Measurements from ENCODE around the gene ACOX3. TPM values are rescaled to one million over a fixed set of nuclear protein-coding genes. Genes with fewer than 3 reads are reported as not detected.

Gene ACOX3
- total and polyA plus RNA-seq, 10 of the 15 experiments (the other 5 are each of a cell fraction or from before 2014, with no cell fraction given), result 2.0 to 24.5 (median 14.0) TPM

- no peak for TF ChIP-seq CUX1 (IDR thresholded peaks at IDR 0.05; ENCODE audit: insufficient replicate concordance, low read depth, low read length)
- no peak for TF ChIP-seq BHLHE40 (IDR thresholded peaks at IDR 0.05; ENCODE audit: borderline replicate concordance in 1 of 2, low read depth in 2 of 2, low read length in 1 of 2)
These were observed 38.3 kb downstream of the ACOX3 start (continued) for GRCh38 chr4:8402181-8402597.

GRCh38 chr4:8401665-8402064, 38.9 kb downstream of the ACOX3 start:
- Histone ChIP-seq H3K79me2 (ENCODE audit: control insufficient read depth, insufficient read depth, low read length) (no peaks in the 10 kb centered on the region), H3K4me3 (no peak overlapping the region), H3K36me3 (ENCODE audit: control insufficient read depth in 2 of 2, insufficient read depth in 2 of 2, low read length in 1 of 2) (peaks cover 0 to 9% of the 10 kb centered on the region in 2 experiments; a peak in 3 of 4 replicates), H4K20me1 (ENCODE audit: control insufficient read depth, insufficient read depth) (no peaks in the 10 kb centered on the region), H3K4me2 (ENCODE audit: control insufficient read depth, insufficient read depth) (no peak overlapping the region), H2AFZ (ENCODE audit: control insufficient read depth, low read depth, low read length) (no peak overlapping the region), H3K27ac (ENCODE audit: control insufficient read depth, insufficient read depth) (no peak overlapping the region), H3K4me1 (ENCODE audit: control insufficient read depth, insufficient read depth, low read length) (no peaks in the 10 kb centered on the region), H3K27me3 (replicated peaks in 1 of 2; ENCODE audit: control insufficient read depth in 2 of 2, insufficient read depth in 2 of 2, low read length in 1 of 2) (no peaks in the 10 kb centered on the region), H3K9me3 (replicated peaks; ENCODE audit: control insufficient read depth, insufficient read depth, low read length) (no peaks in the 10 kb centered on the region), H3K9ac (ENCODE audit: control insufficient read depth, insufficient read depth, low read length) (no peak overlapping the region)
- RAD21 ChIA-PET (ENCODE audit: unreplicated experiment), result interaction anchor here (1.2 to 1.5 kb wide), 3 partner anchors 10 to 225 kb away, joined by 3 to 5 read pairs (median 3); no protein-coding TSS in a partner anchor
- TF ChIP-seq RBBP5 (conservative IDR thresholded peaks at IDR 0.05) (no peak), BRCA1 (IDR thresholded peaks at IDR 0.05; ENCODE audit: low read depth, low read length) (no peak), ZNF687 (IDR thresholded peaks at IDR 0.05) (no peak), ZNF217 (IDR thresholded peaks at IDR 0.05) (no peak), CBX5 (IDR thresholded peaks at IDR 0.05; ENCODE audit: low read depth) (no peak), TBL1XR1 (IDR thresholded peaks at IDR 0.05; ENCODE audit: low read depth, low read length) (no peak), ATF2 (IDR thresholded peaks at IDR 0.05; ENCODE audit: low read length) (no peak), RCOR1 (conservative IDR thresholded peaks at IDR 0.05; ENCODE audit: low read depth, low read length) (no peak)
- ATAC-seq, result no peak
- POLR2A ChIA-PET, result no interaction called here
- SMC1A ChIA-PET (ENCODE audit: uncharacterized antibody, unreplicated experiment), result interaction anchor here (1.3 to 1.6 kb wide), 2 partner anchors 159 to 193 kb away, joined by 3 to 7 read pairs; no protein-coding TSS in a partner anchor
- 92% methylated on average over 10 of the region's 10 CpGs for WGBS (ENCODE audit: insufficient coverage, insufficient replicate concordance, low lambda C conversion rate, missing lambda C conversion rate)
- no peak for DNase-seq (ENCODE audit: low read depth, low spot score)
- intact Hi-C loops (cut with micrococcal nuclease; ENCODE audit: unreplicated experiment), result loop anchor here (10.0 kb wide), 1 partner anchor 77 kb away; no protein-coding TSS in a partner anchor
- no TSS peak for BruUV-seq (replicated peaks)
- in situ Hi-C loops (cut with MboI), result loop anchor here (5.0 kb wide), 1 partner anchor 159 kb away; no protein-coding TSS in a partner anchor
- FAIRE-seq, result no peak
- CTCF ChIA-PET, result interaction anchor here (1.6 to 3.8 kb wide), 6 partner anchors 8 to 261 kb away, joined by 4 to 24 read pairs (median 18); no protein-coding TSS in a partner anchor
